Stimulated activated naive CD4-positive, alpha-beta T cell treated with Interleukin-2 at 50 U/mL for 16 hours (primary cell): ENCODE measurements around the gene ALDH1A1.

Source experiments
- DNase-seq: peaks from one replicate; lab custom pipeline; 2025; lab: John Stamatoyannopoulos, UW

Gene ALDH1A1

GRCh38 chr9:72855890-72856523 lies 96.8 kb downstream of the ALDH1A1 start:
- DNase-seq = no peak

DNA sequence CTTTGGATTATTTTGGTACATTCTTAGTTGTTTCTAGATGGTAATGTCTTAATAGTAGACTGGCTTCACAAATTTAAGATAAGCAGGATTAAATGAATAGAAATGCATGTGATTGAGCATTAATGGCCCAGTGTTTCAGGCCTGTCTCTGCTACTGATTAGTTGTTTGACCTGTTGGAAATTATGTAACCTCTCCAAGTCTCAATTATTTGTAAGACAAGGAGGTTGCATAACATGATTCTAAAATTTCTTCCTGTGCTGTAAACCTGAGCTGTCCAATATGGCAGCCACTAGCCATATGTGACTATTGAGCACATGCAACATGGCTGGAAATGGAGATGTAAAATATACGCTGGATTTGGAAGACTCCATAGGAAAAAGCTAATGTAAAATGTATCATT lies 97.5 kb downstream of the ALDH1A1 start:
- no peak for DNase-seq
